ENCODE data around the gene PHKA1.

DNA sequence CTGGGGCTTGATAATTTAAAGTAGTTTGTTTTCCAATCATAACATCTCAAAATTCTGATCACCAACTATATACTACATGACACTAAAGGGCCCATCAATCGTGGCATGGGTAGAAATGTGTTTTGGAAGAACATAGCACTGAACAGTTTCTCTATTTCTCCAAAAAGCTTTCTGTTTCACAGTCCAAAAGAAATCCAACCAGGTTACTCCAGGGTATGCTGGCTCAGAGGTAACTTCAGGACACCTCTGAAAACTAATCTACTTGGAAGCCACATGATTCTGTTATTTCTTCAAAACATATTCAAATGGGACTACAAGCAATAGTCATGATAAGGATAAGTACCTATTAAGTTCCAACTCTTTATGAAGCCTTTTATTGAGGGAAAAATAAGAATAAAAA, 8.3 kb downstream of the PHKA1 start:
- TF ChIP-seq EZH2 (IDR thresholded peaks at IDR 0.05; ENCODE audit: low read length, missing control alignments) (no peak), CTCF (conservative IDR thresholded peaks at IDR 0.05 in 1 of 2, IDR thresholded peaks at IDR 0.05 in 1 of 2; ENCODE audit: low read depth in 1 of 2, low read length in 2 of 2) (no peak)

Data from fibroblast of lung (primary cell).